ENCODE results near the gene CHRNA4. TPM values are rescaled to one million over a fixed set of nuclear protein-coding genes. Genes with fewer than 3 reads are reported as not detected.

CHRNA4 gene
- total and polyA plus RNA-seq, 10 of the 15 experiments (the other 5 are each of a cell fraction or from before 2014, with no cell fraction given), result 0.04 to 0.41 (median 0.06) TPM; not detected in 5

- WGBS (ENCODE audit: insufficient coverage, insufficient replicate concordance, low lambda C conversion rate, missing lambda C conversion rate), result 21% methylated on average over 8 of the region's 8 CpGs
- ChIA-PET RAD21 (ENCODE audit: unreplicated experiment) (no interaction called here), SMC1A (ENCODE audit: uncharacterized antibody, unreplicated experiment) (no interaction called here), POLR2A (no interaction called here), CTCF (no interaction called here)
- Histone ChIP-seq H3K27me3 (replicated peaks in 1 of 2; ENCODE audit: control insufficient read depth in 2 of 2, insufficient read depth in 2 of 2, low read length in 1 of 2) (no peaks in the 10 kb centered on the region; a peak in 1 of 4 replicates), H3K27ac (ENCODE audit: control insufficient read depth, insufficient read depth) (no peak overlapping the region), H3K9ac (ENCODE audit: control insufficient read depth, insufficient read depth, low read length) (no peak overlapping the region), H4K20me1 (ENCODE audit: control insufficient read depth, insufficient read depth) (no peaks in the 10 kb centered on the region), H3K36me3 (ENCODE audit: control insufficient read depth in 2 of 2, insufficient read depth in 2 of 2, low read length in 1 of 2) (no peaks in the 10 kb centered on the region), H3K9me3 (replicated peaks; ENCODE audit: control insufficient read depth, insufficient read depth, low read length) (no peaks in the 10 kb centered on the region), H2AFZ (ENCODE audit: control insufficient read depth, low read depth, low read length) (no peak overlapping the region), H3K4me2 (ENCODE audit: control insufficient read depth, insufficient read depth) (no peak overlapping the region), H3K4me3 (no peak overlapping the region), H3K79me2 (ENCODE audit: control insufficient read depth, insufficient read depth, low read length) (no peaks in the 10 kb centered on the region), H3K4me1 (ENCODE audit: control insufficient read depth, insufficient read depth, low read length) (no peaks in the 10 kb centered on the region)
- TF ChIP-seq CUX1 (IDR thresholded peaks at IDR 0.05; ENCODE audit: insufficient replicate concordance, low read depth, low read length) (no peak), POLR2AphosphoS5 (IDR thresholded peaks at IDR 0.05; ENCODE audit: low read length) (no peak), MTA3 (IDR thresholded peaks at IDR 0.05; ENCODE audit: borderline replicate concordance, low read length) (no peak), CREM (IDR thresholded peaks at IDR 0.05; ENCODE audit: low read depth) (no peak), E2F8 (IDR thresholded peaks at IDR 0.05; ENCODE audit: low read depth, partially characterized antibody) (no peak), PAX8 (IDR thresholded peaks at IDR 0.05) (no peak), HDGF (IDR thresholded peaks at IDR 0.05) (no peak), ZNF592 (IDR thresholded peaks at IDR 0.05) (no peak), EED (IDR thresholded peaks at IDR 0.05; ENCODE audit: low read depth) (no peak), BRCA1 (IDR thresholded peaks at IDR 0.05; ENCODE audit: low read depth, low read length) (no peak), MTA2 (IDR thresholded peaks at IDR 0.05; ENCODE audit: low read depth) (no peak), NR2F1 (conservative IDR thresholded peaks at IDR 0.05) (no peak)
- FAIRE-seq (no peak), DNase-seq (ENCODE audit: low read depth, low spot score) (no peak), ATAC-seq (no peak)
- in situ Hi-C loops (cut with MboI), result no loop called here
- intact Hi-C loops (cut with micrococcal nuclease; ENCODE audit: unreplicated experiment), result no loop called here
- BruUV-seq (replicated peaks), result no TSS peak
Measured at GRCh38 chr20:63368151-63368550, 7.0 kb upstream of the CHRNA4 start.
